ENCODE results near the gene RAB37. TPM values are rescaled to one million over a fixed set of nuclear protein-coding genes. Genes with fewer than 3 reads are reported as not detected.

Gene RAB37
- total and polyA plus RNA-seq, 8 donors = 3.2 to 11.2 (median 10.3) TPM

DNA sequence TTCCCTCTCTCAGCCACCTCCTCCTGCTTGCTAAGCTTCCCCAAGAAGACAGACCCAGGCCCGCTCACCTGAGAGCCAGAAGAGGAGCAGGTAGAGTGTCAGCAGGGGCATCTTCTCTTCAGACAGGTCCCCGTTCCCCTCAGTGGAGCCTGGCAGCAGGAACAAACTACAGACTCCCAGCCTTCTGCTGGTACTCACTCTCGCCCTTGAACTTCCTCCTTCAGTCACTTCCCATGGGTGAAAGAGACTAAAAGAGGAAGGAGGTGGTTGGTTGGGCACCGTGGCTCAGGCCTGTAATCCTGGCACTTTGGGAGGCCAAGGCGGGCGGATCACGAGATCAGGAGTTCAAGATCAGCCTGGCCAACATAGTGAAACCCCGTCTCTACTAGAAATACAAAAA, 24.3 kb upstream of the RAB37 start, which contains the start of gene CD300LF:
Gene CD300LF, minus strand, starts transcription at position 168 of the 400 bp plus-strand sequence. Its CDS starts 57 bp downstream, at position 111.
- intact Hi-C loops (cut with DNase I) = no loop called here
- Histone ChIP-seq H3K27ac (peak within 1 kb of the TSS; percentile 42 to 86), H3K27me3 (peaks cover 0 to 20% of the 10 kb centered on the region in 2 donors), H3K4me1 (peaks cover 0 to 50% of the 10 kb centered on the region in 2 donors), H3K36me3 (no peaks in the 10 kb centered on the region), H3K9me3 (no peaks in the 10 kb centered on the region), H3K4me3 (peak within 1 kb of the TSS; percentile 7 to 51)
- DNase-seq (peak in 2 of 4 donors; percentile 75 to 84), ATAC-seq (peak; percentile 51)
- TF ChIP-seq, protein P1, sequence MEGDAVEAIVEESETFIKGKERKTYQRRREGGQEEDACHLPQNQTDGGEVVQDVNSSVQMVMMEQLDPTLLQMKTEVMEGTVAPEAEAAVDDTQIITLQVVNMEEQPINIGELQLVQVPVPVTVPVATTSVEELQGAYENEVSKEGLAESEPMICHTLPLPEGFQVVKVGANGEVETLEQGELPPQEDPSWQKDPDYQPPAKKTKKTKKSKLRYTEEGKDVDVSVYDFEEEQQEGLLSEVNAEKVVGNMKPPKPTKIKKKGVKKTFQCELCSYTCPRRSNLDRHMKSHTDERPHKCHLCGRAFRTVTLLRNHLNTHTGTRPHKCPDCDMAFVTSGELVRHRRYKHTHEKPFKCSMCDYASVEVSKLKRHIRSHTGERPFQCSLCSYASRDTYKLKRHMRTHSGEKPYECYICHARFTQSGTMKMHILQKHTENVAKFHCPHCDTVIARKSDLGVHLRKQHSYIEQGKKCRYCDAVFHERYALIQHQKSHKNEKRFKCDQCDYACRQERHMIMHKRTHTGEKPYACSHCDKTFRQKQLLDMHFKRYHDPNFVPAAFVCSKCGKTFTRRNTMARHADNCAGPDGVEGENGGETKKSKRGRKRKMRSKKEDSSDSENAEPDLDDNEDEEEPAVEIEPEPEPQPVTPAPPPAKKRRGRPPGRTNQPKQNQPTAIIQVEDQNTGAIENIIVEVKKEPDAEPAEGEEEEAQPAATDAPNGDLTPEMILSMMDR (IDR thresholded peaks at IDR 0.05) = no peak

DNA sequence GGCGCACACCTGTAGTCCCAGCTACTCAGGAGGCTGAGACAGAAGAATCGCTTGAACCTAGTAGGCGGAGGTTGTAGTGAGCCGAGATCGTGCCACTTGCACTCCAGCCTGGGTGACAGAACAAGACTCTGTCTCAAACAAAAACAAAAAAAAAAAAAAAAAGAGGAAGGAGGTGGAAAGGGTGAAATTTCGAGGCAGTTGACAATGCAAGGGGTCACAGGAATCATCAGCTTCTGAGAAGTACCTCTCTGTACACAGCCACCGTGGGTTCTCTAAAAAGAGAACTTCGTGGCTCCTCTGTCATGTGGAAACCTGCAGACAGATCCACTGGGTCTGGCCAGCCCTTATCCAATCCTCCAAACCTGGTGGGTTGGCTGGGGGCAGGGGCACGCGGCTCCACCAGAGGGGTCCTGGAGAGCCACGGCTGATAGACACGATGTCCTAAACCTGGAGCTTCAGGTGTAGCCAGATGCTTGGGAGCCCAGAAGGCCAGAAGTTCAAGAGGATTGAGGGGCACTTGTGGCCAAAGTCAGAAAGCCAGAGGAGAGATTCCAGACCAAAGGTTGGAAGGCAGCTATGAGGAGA, 23.8 kb upstream of the RAB37 start:
- Histone ChIP-seq H3K36me3 (no peaks in the 10 kb centered on the region), H3K27ac (peak overlapping the region; percentile 42 to 86), H3K9me3 (no peaks in the 10 kb centered on the region), H3K4me3 (peak overlapping the region in 1 of 2 donors; percentile 51), H3K4me1 (peaks cover 0 to 50% of the 10 kb centered on the region in 2 donors), H3K27me3 (peaks cover 0 to 20% of the 10 kb centered on the region in 2 donors)
- DNase-seq = no peak
- intact Hi-C loops (cut with DNase I) = no loop called here
- TF ChIP-seq, protein P1 (IDR thresholded peaks at IDR 0.05) = no peak
- ATAC-seq = peak; percentile 12

DNA sequence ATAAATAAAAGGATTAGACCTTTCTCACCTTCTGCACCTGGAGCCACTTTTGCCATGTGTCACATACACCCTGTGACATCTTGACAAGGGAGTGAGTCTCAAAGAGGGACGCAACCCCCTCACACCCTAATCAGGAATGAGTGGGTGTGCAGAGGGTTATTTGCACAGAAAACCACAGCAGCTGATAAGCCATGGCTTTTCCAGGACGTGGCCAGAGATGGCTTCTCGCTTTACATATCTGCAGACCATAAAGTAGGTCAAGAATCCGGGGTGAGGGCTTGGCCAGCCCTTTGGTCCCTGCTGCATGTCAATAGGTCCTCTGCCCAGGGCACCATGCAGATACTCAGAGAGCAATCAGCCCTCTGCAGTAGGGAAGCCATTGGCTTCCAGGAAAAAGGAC, 21.9 kb upstream of the RAB37 start:
- Histone ChIP-seq H3K27me3 (peaks cover 0 to 20% of the 10 kb centered on the region in 2 donors), H3K36me3 (no peaks in the 10 kb centered on the region), H3K4me3 (no peak overlapping the region), H3K4me1 (peaks cover 0 to 47% of the 10 kb centered on the region in 2 donors), H3K9me3 (no peaks in the 10 kb centered on the region), H3K27ac (no peak overlapping the region)
- TF ChIP-seq, protein P1 (IDR thresholded peaks at IDR 0.05) = no peak
- DNase-seq = peak in 1 of 4 donors; percentile 76
- intact Hi-C loops (cut with DNase I) = no loop called here
- peak; percentile 88 for ATAC-seq

DNA sequence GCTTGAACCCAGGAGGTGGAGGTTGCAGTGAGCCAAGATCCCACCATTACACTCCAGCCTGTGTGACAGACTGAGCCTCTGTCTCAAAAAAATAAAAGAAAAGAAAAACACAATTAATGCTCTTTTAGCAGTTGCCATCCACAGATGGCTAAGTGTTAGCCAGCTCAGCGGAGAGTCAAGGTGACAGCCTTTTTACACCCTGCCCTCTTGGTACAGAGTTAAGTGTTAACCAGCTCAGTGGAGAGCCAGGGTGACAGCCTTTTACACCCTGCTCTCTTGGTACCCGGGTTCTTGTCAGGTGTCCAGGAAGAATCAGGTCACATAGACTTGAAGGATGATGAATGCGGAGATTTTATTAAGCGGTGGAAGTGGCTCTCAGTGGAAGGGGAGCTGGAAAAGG, 16.6 kb upstream of the RAB37 start:
- Histone ChIP-seq H3K27ac (no peak overlapping the region), H3K27me3 (no peaks in the 10 kb centered on the region), H3K9me3 (no peaks in the 10 kb centered on the region), H3K36me3 (no peaks in the 10 kb centered on the region), H3K4me1 (peaks cover 0 to 5% of the 10 kb centered on the region in 2 donors), H3K4me3 (no peak overlapping the region)
- no peak for ATAC-seq
- TF ChIP-seq, protein P1 (IDR thresholded peaks at IDR 0.05) = no peak
- intact Hi-C loops (cut with DNase I) = no loop called here
- no peak for DNase-seq

DNA sequence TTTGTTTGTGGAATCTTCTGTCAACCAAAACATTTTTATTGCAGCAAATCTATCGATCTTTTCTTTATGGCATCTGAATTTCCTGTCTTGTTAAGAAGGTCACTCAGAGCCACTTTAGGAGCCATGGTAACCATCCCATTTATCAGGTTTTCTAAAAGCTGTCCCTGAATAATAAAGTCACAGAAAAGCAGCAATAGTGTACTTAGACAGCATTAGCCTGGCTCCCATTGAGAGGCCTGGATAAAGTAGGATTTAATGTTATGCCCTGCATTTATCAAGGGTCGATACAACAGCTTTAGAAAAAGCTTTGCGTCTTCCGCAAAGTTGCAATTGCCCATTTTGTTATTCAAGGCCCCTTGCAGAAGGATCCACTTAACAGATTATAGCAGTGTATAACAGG, 14.3 kb upstream of the RAB37 start:
- intact Hi-C loops (cut with DNase I) = no loop called here

More for the DNA sequence above, 14.3 kb upstream of the RAB37 start:
- Histone ChIP-seq H3K9me3 (no peaks in the 10 kb centered on the region), H3K36me3 (no peaks in the 10 kb centered on the region), H3K4me1 (no peaks in the 10 kb centered on the region), H3K27ac (no peak overlapping the region), H3K27me3 (no peaks in the 10 kb centered on the region), H3K4me3 (no peak overlapping the region)
- TF ChIP-seq, protein P1 (IDR thresholded peaks at IDR 0.05) = no peak
- DNase-seq (no peak), ATAC-seq (no peak)
